HG03575 (cell line): ENCODE measurements around the gene CCDC92.
"Not testable (repeated sequence)": the region's sequence is repeated elsewhere in the genome, so short reads cannot be mapped to it uniquely, and the experiment has no call there.

Source experiments
- ATAC-seq: cut with Tn5 transposase; IDR thresholded peaks from one replicate; pipeline ENCODE4 v1.9.1; 2021; ENCODE audit not compliant: unreplicated experiment, insufficient number of reproducible peaks, low FRiP score; ENCODE audit errors: extremely low read depth

The CCDC92 gene

GRCh38 chr12:123923927-123924326 lies 48.7 kb downstream of the CCDC92 start:
- ATAC-seq, result no peak

GRCh38 chr12:123923038-123923437 lies 49.6 kb downstream of the CCDC92 start:
- no peak for ATAC-seq

GRCh38 chr12:123919980-123920360 lies 52.7 kb downstream of the CCDC92 start:
- ATAC-seq, result no peak

- ATAC-seq, result no peak
Measured at GRCh38 chr12:123917337-123917850, 55.2 kb downstream of the CCDC92 start.

- ATAC-seq, result no peak
Measured at GRCh38 chr12:123916729-123917128, 55.9 kb downstream of the CCDC92 start.

- ATAC-seq, result no peak
Measured at GRCh38 chr12:123914726-123915333, 57.8 kb downstream of the CCDC92 start.

- ATAC-seq, result no peak
Measured at GRCh38 chr12:123912415-123913380, 59.9 kb downstream of the CCDC92 start.

GRCh38 chr12:123911672-123912409 lies 60.8 kb downstream of the CCDC92 start:
- not testable (repeated sequence) for ATAC-seq

GRCh38 chr12:123910761-123911193 lies 61.9 kb downstream of the CCDC92 start:
- no peak for ATAC-seq

- no peak for ATAC-seq
Measured at GRCh38 chr12:123910057-123910456, 62.6 kb downstream of the CCDC92 start.

- no peak for ATAC-seq
Measured at GRCh38 chr12:123908884-123909725, 63.5 kb downstream of the CCDC92 start.

GRCh38 chr12:123907726-123908476 lies 64.7 kb downstream of the CCDC92 start:
- ATAC-seq, result no peak

GRCh38 chr12:123906711-123907420 lies 65.8 kb downstream of the CCDC92 start:
- ATAC-seq, result no peak

GRCh38 chr12:123905319-123905925 lies 67.2 kb downstream of the CCDC92 start:
- no peak for ATAC-seq

GRCh38 chr12:123903301-123904065 lies 69.1 kb downstream of the CCDC92 start:
- ATAC-seq, result no peak

GRCh38 chr12:123902821-123903220 lies 69.8 kb downstream of the CCDC92 start:
- ATAC-seq, result no peak
